HUES64 (cell line): Measurements from ENCODE around the gene CTXN2. TPM values are rescaled to one million over a fixed set of nuclear protein-coding genes. Genes with fewer than 3 reads are reported as not detected.

Source experiments
- H3K27ac ChIP-seq: 2 replicates; pipeline ENCODE4 v1.7.0; 2013; ENCODE audit warnings: low read depth, low read length, inconsistent platforms
- H3K27me3 ChIP-seq: 2 replicates; pipeline ENCODE4 v1.6.1; 2013; ENCODE audit warnings: mild to moderate bottlenecking, low read length; ENCODE audit not compliant: insufficient read depth
- H3K36me3 ChIP-seq: 2 replicates; pipeline ENCODE4 v1.6.1; 2013; ENCODE audit warnings: mild to moderate bottlenecking, low read length; ENCODE audit not compliant: insufficient read depth
- H3K4me1 ChIP-seq: 2 replicates; pipeline ENCODE4 v1.6.1; 2013; ENCODE audit warnings: mild to moderate bottlenecking, low read length, moderate library complexity; ENCODE audit not compliant: insufficient read depth
- H3K4me3 ChIP-seq: 2 replicates; pipeline ENCODE4 v1.5.1; 2013; ENCODE audit warnings: mild to moderate bottlenecking, low read length, moderate library complexity
- H3K9ac ChIP-seq: 2 replicates; pipeline ENCODE4 v1.6.1; 2013; ENCODE audit warnings: mild to moderate bottlenecking, low read depth, low read length
- H3K9me3 ChIP-seq: 2 replicates; pipeline ENCODE4 v1.6.1; 2013; ENCODE audit warnings: low read depth, low read length; ENCODE audit not compliant: insufficient read depth
- WGBS: fragments of 150-250, 120-280 bp; methylation state at CpG from one replicate; pipeline ENCODE4 v1.1.7; 2013; ENCODE audit warnings: missing lambda C conversion rate; 5-methylcytosine and 5-hydroxymethylcytosine counted together
- polyA plus RNA-seq, 2 experiments: library from polyadenylated mRNA; stranded (reverse); fragments of 50-300 nt; gene quantifications; one replicate each; pipeline ENCODE4 v1.2.3, GENCODE V29; 2013

The CTXN2 gene
- polyA plus RNA-seq (2013, experiment 1 of 2): 0.15 TPM
- not detected for polyA plus RNA-seq (2013, experiment 2 of 2)

GRCh38 chr15:48191574-48192225, at the start of gene CTXN2:
CTXN2 (plus strand) TSS chr15:48191665; CDS start chr15:48201301, 9,636 bp downstream.
- H3K4me1 ChIP-seq: no peaks in the 10 kb centered on the region; the same call in 1 of the 2 replicates
- peaks cover 28% of the 10 kb centered on the region for H3K27me3 ChIP-seq
- WGBS: 11% methylated on average over 31 of the region's 31 CpGs
- peak within 1 kb of the TSS; percentile 52 for H3K4me3 ChIP-seq
- no peak within 1 kb of the TSS for H3K27ac ChIP-seq
- no peaks in the 10 kb centered on the region for H3K36me3 ChIP-seq
- no peaks in the 10 kb centered on the region for H3K9me3 ChIP-seq
- H3K9ac ChIP-seq: no peak within 1 kb of the TSS

DNA sequence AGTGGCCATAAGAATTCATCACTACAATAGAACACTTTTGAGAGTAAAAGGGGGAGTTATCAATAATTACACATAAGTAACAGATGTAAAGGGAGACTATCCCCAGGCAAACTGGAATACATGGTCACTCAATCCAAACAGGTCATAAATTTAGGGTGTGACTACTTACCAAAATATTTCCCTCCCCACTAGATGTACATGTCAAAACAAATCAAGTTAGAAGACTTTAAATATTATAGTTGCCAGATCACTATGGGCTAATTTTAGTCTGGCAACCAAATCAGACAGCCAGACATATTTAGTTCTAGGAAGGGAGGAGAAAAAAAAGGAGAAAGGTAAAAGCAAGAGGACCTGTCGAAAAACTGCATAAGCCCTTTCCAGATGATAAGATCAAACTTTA, 47.6 kb upstream of the CTXN2 start:
- Histone ChIP-seq H3K9me3 (no peaks in the 10 kb centered on the region), H3K27ac (no peak overlapping the region), H3K4me1 (no peaks in the 10 kb centered on the region), H3K4me3 (no peak overlapping the region), H3K9ac (no peak overlapping the region), H3K27me3 (no peaks in the 10 kb centered on the region), H3K36me3 (peaks cover 82% of the 10 kb centered on the region)
- WGBS: no CpG with 5 or more reads among the region's 1 CpG

DNA sequence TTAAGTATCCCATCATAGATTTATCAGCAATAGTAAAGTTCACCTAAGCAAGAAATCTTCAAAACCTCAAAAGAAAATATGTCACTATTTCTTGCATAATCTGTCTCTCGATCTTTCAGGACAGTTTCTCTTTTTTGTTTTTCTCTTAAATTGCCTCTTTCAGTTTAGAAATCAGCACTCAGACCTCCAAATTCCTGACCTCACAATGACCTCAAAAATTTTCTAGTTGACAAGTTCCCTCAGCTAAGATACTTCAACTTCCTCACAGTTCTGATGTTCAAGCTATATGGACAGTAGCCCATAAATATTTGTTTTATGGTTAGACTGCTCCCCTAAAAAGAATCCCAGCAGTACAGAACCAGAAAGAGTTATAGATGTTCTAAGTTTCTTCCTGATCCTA, 46.6 kb upstream of the CTXN2 start:
- 95% methylated on average over 1 of the region's 1 CpG for WGBS
- peaks cover 86% of the 10 kb centered on the region for H3K36me3 ChIP-seq
- H3K9me3 ChIP-seq: no peaks in the 10 kb centered on the region
- 0 out of 2 replicates have a peak overlapping the region, but pooled peaks have one; percentile 20 for H3K27ac ChIP-seq
- H3K9ac ChIP-seq: no peak overlapping the region
- no peaks in the 10 kb centered on the region for H3K27me3 ChIP-seq
- no peak overlapping the region for H3K4me3 ChIP-seq
- H3K4me1 ChIP-seq: peaks cover 5% of the 10 kb centered on the region

DNA sequence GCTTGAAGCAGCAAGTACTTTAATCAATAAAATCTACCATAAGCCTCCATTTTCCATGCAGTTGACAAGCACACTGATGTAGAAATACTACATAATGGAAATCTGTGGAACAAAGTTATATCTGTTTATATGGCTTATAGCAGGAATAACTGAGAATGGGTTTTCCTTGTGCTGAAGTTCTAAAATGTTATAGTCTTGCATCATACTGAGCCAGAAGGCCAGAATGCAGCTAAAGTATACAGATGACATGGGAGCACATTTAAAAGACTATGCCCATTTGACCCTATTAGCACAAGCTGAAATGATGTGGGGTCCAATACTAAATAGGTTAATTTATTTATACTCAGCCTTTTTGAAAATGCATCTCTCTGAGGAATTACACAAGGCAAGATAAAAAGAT, 45.5 kb upstream of the CTXN2 start:
- Histone ChIP-seq H3K9me3 (no peaks in the 10 kb centered on the region), H3K36me3 (peaks cover 87% of the 10 kb centered on the region), H3K27me3 (no peaks in the 10 kb centered on the region), H3K9ac (no peak overlapping the region), H3K4me3 (no peak overlapping the region), H3K27ac (no peak overlapping the region), H3K4me1 (peaks cover 16% of the 10 kb centered on the region)

DNA sequence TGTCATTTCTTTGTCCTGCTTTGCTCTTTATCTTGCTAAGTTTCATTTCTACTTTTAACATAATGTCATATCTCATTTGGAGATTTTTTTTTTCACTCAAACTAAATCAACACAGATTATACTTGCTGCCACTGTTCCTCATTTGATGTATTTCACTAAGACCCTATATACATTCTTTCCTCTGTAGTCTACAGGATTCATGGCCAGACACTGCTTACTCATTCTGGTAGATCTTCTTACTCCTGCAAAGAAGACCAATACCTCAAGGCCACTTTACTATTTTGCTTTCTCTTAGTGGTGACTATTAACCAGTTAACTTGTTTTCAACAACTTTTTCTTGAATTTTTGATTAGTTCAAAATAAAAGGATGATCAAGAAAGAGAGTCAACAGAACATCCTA, 44.1 kb upstream of the CTXN2 start:
- peaks cover 92% of the 10 kb centered on the region for H3K36me3 ChIP-seq
- peaks cover 18% of the 10 kb centered on the region for H3K4me1 ChIP-seq
- no peak overlapping the region for H3K27ac ChIP-seq
- no peak overlapping the region for H3K9ac ChIP-seq
- no peaks in the 10 kb centered on the region for H3K27me3 ChIP-seq
- H3K4me3 ChIP-seq: no peak overlapping the region
- H3K9me3 ChIP-seq: no peaks in the 10 kb centered on the region

DNA sequence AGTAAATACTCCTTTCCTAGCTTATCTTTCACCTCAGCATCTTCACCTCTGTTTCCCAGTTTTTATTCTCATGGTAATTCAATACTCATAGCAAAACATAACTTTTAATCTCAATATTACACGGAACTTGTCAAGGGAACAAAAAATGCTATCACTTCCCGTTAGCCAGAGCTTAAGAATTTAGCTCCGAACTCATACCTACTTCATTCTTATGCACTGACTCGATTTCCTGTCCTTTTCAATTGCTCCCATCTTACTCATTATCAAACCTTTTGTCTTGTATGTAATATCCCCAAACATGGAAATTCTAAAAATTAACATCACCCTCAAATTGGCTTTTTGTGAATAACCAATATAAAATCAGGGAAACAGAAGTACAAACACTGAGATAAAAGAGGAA, 41.6 kb upstream of the CTXN2 start:
- 64% methylated on average over 4 of the region's 4 CpGs for WGBS
- Histone ChIP-seq H3K9ac (peak overlapping the region; percentile 9; the same call in 1 of the 2 replicates), H3K36me3 (peaks cover 94% of the 10 kb centered on the region), H3K4me3 (peak overlapping the region; percentile 5; the same call in 1 of the 2 replicates), H3K4me1 (peaks cover 18% of the 10 kb centered on the region), H3K27ac (peak overlapping the region; percentile 61), H3K27me3 (no peaks in the 10 kb centered on the region), H3K9me3 (no peaks in the 10 kb centered on the region)

DNA sequence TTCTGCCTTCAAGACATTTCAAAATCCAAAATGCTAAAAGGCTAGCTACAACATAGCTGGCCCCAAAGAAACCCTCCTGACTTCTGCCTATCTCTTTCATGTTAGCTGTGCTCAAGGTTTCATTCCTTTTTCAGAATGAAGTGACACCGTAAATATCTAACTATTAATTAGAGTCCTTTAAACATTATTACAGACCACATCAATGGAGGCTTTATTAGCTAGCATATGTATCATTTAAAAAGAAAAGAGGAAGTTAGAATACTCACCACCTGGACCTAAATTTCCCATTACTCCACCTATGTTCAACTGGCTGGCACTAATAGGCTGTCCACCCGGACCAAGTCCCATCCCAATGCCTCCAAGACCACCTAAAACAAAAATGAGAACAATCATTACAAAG, 37.9 kb upstream of the CTXN2 start:
- no peaks in the 10 kb centered on the region for H3K27me3 ChIP-seq
- no peaks in the 10 kb centered on the region for H3K9me3 ChIP-seq
- no peak overlapping the region for H3K9ac ChIP-seq
- no peak overlapping the region for H3K27ac ChIP-seq
- whole genome bisulfite sequencing: 100% methylated on average over 2 of the region's 2 CpGs
- H3K4me3 ChIP-seq: no peak overlapping the region
- peaks cover 88% of the 10 kb centered on the region for H3K36me3 ChIP-seq
- peaks cover 18% of the 10 kb centered on the region for H3K4me1 ChIP-seq

- WGBS: no CpG with 5 or more reads among the region's 3 CpGs
- no peak overlapping the region for H3K27ac ChIP-seq
Observed at GRCh38 chr15:48168616-48169015, 22.8 kb upstream of the CTXN2 start.

DNA sequence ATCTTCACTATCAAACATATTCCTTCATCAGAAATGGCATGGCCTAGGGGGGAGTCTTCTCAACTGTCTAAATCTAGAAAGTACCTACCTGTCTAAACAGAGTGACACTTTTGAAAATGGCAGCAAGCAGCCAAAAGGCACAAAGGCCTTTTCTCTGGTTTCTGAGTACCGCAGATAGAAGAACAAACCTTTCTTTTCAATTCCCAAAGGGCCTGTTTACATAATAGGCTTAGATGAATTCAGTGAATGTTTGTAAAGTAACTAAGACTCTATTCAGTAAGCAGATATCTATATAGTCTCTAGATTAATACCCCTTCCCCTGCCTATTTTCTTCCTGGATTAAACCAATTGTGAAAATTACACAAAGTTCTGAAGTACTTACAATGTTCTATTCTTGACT, 20.5 kb upstream of the CTXN2 start:
- Histone ChIP-seq H3K9ac (no peak overlapping the region), H3K27ac (no peak overlapping the region), H3K4me3 (no peak overlapping the region), H3K36me3 (peaks cover 31% of the 10 kb centered on the region), H3K27me3 (no peaks in the 10 kb centered on the region), H3K9me3 (no peaks in the 10 kb centered on the region), H3K4me1 (peaks cover 30% of the 10 kb centered on the region)
- WGBS: 91% methylated on average over 1 of the region's 1 CpG

More at GRCh38 chr15:48168616-48169015, 22.8 kb upstream of the CTXN2 start:
- no peak overlapping the region for H3K4me3 ChIP-seq
- H3K36me3 ChIP-seq: peaks cover 51% of the 10 kb centered on the region
- H3K27me3 ChIP-seq: no peaks in the 10 kb centered on the region
- H3K4me1 ChIP-seq: peaks cover 22% of the 10 kb centered on the region
- H3K9ac ChIP-seq: no peak overlapping the region
- no peaks in the 10 kb centered on the region for H3K9me3 ChIP-seq

GRCh38 chr15:48175126-48175525, 16.3 kb upstream of the CTXN2 start:
- no peaks in the 10 kb centered on the region for H3K27me3 ChIP-seq
- no peak overlapping the region for H3K4me3 ChIP-seq
- 99% methylated on average over 3 of the region's 3 CpGs for WGBS
- H3K4me1 ChIP-seq: peaks cover 52% of the 10 kb centered on the region
- no peak overlapping the region for H3K27ac ChIP-seq
- no peaks in the 10 kb centered on the region for H3K9me3 ChIP-seq
- H3K9ac ChIP-seq: no peak overlapping the region
- H3K36me3 ChIP-seq: 0 out of 2 replicates have a peak, but pooled peaks cover 3% of the 10 kb centered on the region

- H3K9ac ChIP-seq: no peak overlapping the region
- peak overlapping the region; percentile 77 for H3K4me3 ChIP-seq
- no peaks in the 10 kb centered on the region for H3K9me3 ChIP-seq
- 0 out of 2 replicates have a peak, but pooled peaks cover 3% of the 10 kb centered on the region for H3K36me3 ChIP-seq
- WGBS: 88% methylated on average over 1 of the region's 4 CpGs
- H3K27me3 ChIP-seq: no peaks in the 10 kb centered on the region
- no peak overlapping the region for H3K27ac ChIP-seq
- H3K4me1 ChIP-seq: peaks cover 44% of the 10 kb centered on the region
Observed at GRCh38 chr15:48176112-48176511, 15.4 kb upstream of the CTXN2 start.
